H1 (cell line): ENCODE data around the gene TRIM50. TPM values are rescaled to one million over a fixed set of nuclear protein-coding genes. Genes with fewer than 3 reads are reported as not detected.

Experiments used
- BCL11A ChIP-seq, 2 experiments: IDR thresholded peaks; one replicate each; pipeline ENCODE4 v1.6.1; 2011; ENCODE audit warnings: low read depth in 2 of 2, low read length in 2 of 2, mild to moderate bottlenecking in 2 of 2
- CHD1 ChIP-seq: IDR thresholded peaks from 2 replicates; pipeline ENCODE4 v1.6.1; 2012; ENCODE audit warnings: low read depth, low read length, improper control_type of control experiment
- SRF ChIP-seq: IDR thresholded peaks from 2 replicates; pipeline ENCODE4 v1.6.1; 2011; ENCODE audit warnings: mild to moderate bottlenecking, low read depth, low read length, moderate library complexity
- TAF7 ChIP-seq: optimal IDR thresholded peaks from 2 replicates; pipeline ENCODE3; 2011; ENCODE audit warnings: low read depth, mild to moderate bottlenecking, inconsistent platforms, low read length, moderate library complexity, borderline replicate concordance
- polyA plus RNA-seq, 7 experiments: library from polyadenylated mRNA; depleted of rRNA in 3 of 7; stranded (reverse) in 5 of 7; unstranded in 2 of 7; fragments of >200 nt in 5 of 7; fragments of 200-250 nt in 2 of 7; gene quantifications; 1 replicate in 5 of 7; 2 replicates in 1 of 7; 4 replicates in 1 of 7; pipeline versions ENCODE4 v1.2.1 to v1.2.3, GENCODE V29; 2011 to 2013; ENCODE audit warnings: missing spikeins in 2 of 7, mixed read lengths in 2 of 7
- total RNA-seq: library from RNA; stranded (reverse); fragmentation: NEBNext Ultra II Directional; extraction: Animal tissue kit (Norgen Biotek cat#: 25700); gene quantifications from 2 replicates; pipeline ENCODE4 v1.2.1, GENCODE V29; 2021
- TF ChIP-seq, protein P1 (sequence below): fragments of 300-600 bp; sonication (generic); IDR thresholded peaks from 2 replicates; pipeline ENCODE4 v1.7.1; 2012; ENCODE audit warnings: low read length, moderate library complexity, mild to moderate bottlenecking, inconsistent platforms; ENCODE audit not compliant: insufficient replicate concordance

Gene TRIM50
- total and polyA plus RNA-seq, 2 of the 8 experiments (the other 6 are each of a cell fraction or from before 2014, with no cell fraction given), result 0.12 TPM; not detected in 1

GRCh38 chr7:73352784-73353183 lies 24.9 kb upstream of the TRIM50 start (continued):
- TF ChIP-seq, protein P1, sequence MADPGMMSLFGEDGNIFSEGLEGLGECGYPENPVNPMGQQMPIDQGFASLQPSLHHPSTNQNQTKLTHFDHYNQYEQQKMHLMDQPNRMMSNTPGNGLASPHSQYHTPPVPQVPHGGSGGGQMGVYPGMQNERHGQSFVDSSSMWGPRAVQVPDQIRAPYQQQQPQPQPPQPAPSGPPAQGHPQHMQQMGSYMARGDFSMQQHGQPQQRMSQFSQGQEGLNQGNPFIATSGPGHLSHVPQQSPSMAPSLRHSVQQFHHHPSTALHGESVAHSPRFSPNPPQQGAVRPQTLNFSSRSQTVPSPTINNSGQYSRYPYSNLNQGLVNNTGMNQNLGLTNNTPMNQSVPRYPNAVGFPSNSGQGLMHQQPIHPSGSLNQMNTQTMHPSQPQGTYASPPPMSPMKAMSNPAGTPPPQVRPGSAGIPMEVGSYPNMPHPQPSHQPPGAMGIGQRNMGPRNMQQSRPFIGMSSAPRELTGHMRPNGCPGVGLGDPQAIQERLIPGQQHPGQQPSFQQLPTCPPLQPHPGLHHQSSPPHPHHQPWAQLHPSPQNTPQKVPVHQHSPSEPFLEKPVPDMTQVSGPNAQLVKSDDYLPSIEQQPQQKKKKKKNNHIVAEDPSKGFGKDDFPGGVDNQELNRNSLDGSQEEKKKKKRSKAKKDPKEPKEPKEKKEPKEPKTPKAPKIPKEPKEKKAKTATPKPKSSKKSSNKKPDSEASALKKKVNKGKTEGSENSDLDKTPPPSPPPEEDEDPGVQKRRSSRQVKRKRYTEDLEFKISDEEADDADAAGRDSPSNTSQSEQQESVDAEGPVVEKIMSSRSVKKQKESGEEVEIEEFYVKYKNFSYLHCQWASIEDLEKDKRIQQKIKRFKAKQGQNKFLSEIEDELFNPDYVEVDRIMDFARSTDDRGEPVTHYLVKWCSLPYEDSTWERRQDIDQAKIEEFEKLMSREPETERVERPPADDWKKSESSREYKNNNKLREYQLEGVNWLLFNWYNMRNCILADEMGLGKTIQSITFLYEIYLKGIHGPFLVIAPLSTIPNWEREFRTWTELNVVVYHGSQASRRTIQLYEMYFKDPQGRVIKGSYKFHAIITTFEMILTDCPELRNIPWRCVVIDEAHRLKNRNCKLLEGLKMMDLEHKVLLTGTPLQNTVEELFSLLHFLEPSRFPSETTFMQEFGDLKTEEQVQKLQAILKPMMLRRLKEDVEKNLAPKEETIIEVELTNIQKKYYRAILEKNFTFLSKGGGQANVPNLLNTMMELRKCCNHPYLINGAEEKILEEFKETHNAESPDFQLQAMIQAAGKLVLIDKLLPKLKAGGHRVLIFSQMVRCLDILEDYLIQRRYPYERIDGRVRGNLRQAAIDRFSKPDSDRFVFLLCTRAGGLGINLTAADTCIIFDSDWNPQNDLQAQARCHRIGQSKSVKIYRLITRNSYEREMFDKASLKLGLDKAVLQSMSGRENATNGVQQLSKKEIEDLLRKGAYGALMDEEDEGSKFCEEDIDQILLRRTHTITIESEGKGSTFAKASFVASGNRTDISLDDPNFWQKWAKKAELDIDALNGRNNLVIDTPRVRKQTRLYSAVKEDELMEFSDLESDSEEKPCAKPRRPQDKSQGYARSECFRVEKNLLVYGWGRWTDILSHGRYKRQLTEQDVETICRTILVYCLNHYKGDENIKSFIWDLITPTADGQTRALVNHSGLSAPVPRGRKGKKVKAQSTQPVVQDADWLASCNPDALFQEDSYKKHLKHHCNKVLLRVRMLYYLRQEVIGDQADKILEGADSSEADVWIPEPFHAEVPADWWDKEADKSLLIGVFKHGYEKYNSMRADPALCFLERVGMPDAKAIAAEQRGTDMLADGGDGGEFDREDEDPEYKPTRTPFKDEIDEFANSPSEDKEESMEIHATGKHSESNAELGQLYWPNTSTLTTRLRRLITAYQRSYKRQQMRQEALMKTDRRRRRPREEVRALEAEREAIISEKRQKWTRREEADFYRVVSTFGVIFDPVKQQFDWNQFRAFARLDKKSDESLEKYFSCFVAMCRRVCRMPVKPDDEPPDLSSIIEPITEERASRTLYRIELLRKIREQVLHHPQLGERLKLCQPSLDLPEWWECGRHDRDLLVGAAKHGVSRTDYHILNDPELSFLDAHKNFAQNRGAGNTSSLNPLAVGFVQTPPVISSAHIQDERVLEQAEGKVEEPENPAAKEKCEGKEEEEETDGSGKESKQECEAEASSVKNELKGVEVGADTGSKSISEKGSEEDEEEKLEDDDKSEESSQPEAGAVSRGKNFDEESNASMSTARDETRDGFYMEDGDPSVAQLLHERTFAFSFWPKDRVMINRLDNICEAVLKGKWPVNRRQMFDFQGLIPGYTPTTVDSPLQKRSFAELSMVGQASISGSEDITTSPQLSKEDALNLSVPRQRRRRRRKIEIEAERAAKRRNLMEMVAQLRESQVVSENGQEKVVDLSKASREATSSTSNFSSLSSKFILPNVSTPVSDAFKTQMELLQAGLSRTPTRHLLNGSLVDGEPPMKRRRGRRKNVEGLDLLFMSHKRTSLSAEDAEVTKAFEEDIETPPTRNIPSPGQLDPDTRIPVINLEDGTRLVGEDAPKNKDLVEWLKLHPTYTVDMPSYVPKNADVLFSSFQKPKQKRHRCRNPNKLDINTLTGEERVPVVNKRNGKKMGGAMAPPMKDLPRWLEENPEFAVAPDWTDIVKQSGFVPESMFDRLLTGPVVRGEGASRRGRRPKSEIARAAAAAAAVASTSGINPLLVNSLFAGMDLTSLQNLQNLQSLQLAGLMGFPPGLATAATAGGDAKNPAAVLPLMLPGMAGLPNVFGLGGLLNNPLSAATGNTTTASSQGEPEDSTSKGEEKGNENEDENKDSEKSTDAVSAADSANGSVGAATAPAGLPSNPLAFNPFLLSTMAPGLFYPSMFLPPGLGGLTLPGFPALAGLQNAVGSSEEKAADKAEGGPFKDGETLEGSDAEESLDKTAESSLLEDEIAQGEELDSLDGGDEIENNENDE, result no peak
- TF ChIP-seq CHD1 (no peak), TAF7 (no peak), BCL11A (IDR thresholded peaks at IDR 0.05; ENCODE audit: low read depth in 2 of 2, low read length in 2 of 2) (no peak), SRF (no peak)
